K562 (cell line): Measurements from ENCODE around the gene TTBK2. TPM values are rescaled to one million over a fixed set of nuclear protein-coding genes. Genes with fewer than 3 reads are reported as not detected.
A peak's percentile ranks its signal among the peaks of the same experiment; 100 is the strongest.

Experiments
- ATAC-seq: fragments of 200-7000 bp; cut with Tn5 transposase; 3 replicates; pipeline ENCODE4 v1.9.1; 2020; ENCODE audit warnings: moderate library complexity
- BruUV-seq: library from RNA; stranded (reverse); fragments of 400-500 nt; replicated peaks from 2 replicates; lab custom pipeline; 2021; lab: Mats Ljungman, UMichigan
- CTCF ChIA-PET: fragments of 300-600 bp; formaldehyde crosslinking; extraction: SDS; loops from one replicate; lab custom pipeline; 2021; ENCODE audit warnings: low intra/inter-chr PET ratio; lab: Yijun Ruan, JAX
- POLR2A ChIA-PET: fragments of 300-600, 350-650 bp; sonication (Branson Sonifier 250); formaldehyde crosslinking; extraction: SDS; loops from one replicate; lab custom pipeline; 2021; ENCODE audit warnings: antibody characterized with exemption, inconsistent platforms; lab: Yijun Ruan, JAX
- DNase-seq, 4 experiments: peaks; one replicate each; pipeline versions ENCODE4 v3.0.0 to v3.0.0-alpha.2; 2011 to 2018; ENCODE audit warnings: low spot score in 3 of 4, mixed read lengths in 3 of 4; ENCODE audit errors: extremely low read depth in 1 of 4
- FAIRE-seq: peaks from 2 replicates; lab custom pipeline; 2011; peaks lifted over from hg19 to GRCh38; lab: Jason Lieb, UNC
- H2AFZ ChIP-seq: 2 replicates; pipeline ENCODE4 v1.6.0; 2011; ENCODE audit warnings: low read depth, low read length, control low read depth, inconsistent platforms
- H3K27ac ChIP-seq: fragments of 200-600 bp; 3 replicates; pipeline ENCODE4 v1.8.0; 2011; ENCODE audit warnings: low read depth, mild to moderate bottlenecking, control low read depth, inconsistent platforms, low read length, moderate library complexity, mixed read lengths; ENCODE audit errors: extremely low read depth
- H3K27me3 ChIP-seq, 2 experiments: fragments of 300-600 bp in 1 of 2; 2 replicates in 1 of 2; 3 replicates in 1 of 2; pipeline versions ENCODE4 v1.6.0 to v1.8.0; 2011; ENCODE audit warnings: inconsistent platforms in 2 of 2, low read length in 2 of 2, mild to moderate bottlenecking in 1 of 2, mixed read lengths in 1 of 2, moderate library complexity in 1 of 2; ENCODE audit not compliant: control insufficient read depth in 2 of 2, insufficient read depth in 2 of 2
- H3K36me3 ChIP-seq: fragments of 300-600 bp; 3 replicates; pipeline ENCODE4 v1.8.0; 2011; ENCODE audit warnings: mild to moderate bottlenecking, low read length, inconsistent platforms; ENCODE audit not compliant: control insufficient read depth, insufficient read depth
- H3K4me1 ChIP-seq, 2 experiments: fragments of 200-600 bp in 1 of 2; replicated peaks in 1 of 2; 2 replicates in 1 of 2; 3 replicates in 1 of 2; pipeline versions ENCODE4 v1.5.1 to v1.8.0; 2011; ENCODE audit warnings: inconsistent platforms in 2 of 2, low read length in 2 of 2, mild to moderate bottlenecking in 1 of 2, mixed read lengths in 1 of 2, moderate library complexity in 1 of 2; ENCODE audit not compliant: control insufficient read depth in 2 of 2, insufficient read depth in 2 of 2
- H3K4me2 ChIP-seq: 2 replicates; pipeline ENCODE4 v1.6.1; 2011; ENCODE audit warnings: low read length, control low read depth, inconsistent platforms, mixed read lengths; ENCODE audit not compliant: insufficient read depth
- H3K4me3 ChIP-seq: fragments of 200-600 bp; sonication (generic), shearing (Covaris generic); 2 replicates; pipeline ENCODE4 v1.5.1; 2016; ENCODE audit warnings: control low read depth, inconsistent platforms
- H3K79me2 ChIP-seq: fragments of 200-600 bp; 3 replicates; pipeline ENCODE4 v1.8.0; 2011; ENCODE audit warnings: low read length, inconsistent platforms; ENCODE audit not compliant: control insufficient read depth, insufficient read depth
- H3K9ac ChIP-seq, 2 experiments: 2 replicates each; pipeline versions ENCODE4 v1.6.0 to v1.6.1; 2011; ENCODE audit warnings: low read depth in 2 of 2, low read length in 2 of 2, control low read depth in 1 of 2, inconsistent platforms in 1 of 2, mild to moderate bottlenecking in 1 of 2, mixed read lengths in 1 of 2; ENCODE audit not compliant: insufficient read depth in 1 of 2
- H3K9me1 ChIP-seq: one replicate; pipeline ENCODE4 v1.6.0; 2011; ENCODE audit warnings: inconsistent platforms, mild to moderate bottlenecking, low read length, moderate library complexity; ENCODE audit not compliant: control insufficient read depth, insufficient read depth
- H3K9me3 ChIP-seq: replicated peaks from 2 replicates; pipeline ENCODE4 v1.5.1; 2011; ENCODE audit warnings: low read depth, low read length, inconsistent platforms; ENCODE audit not compliant: control insufficient read depth, insufficient read depth
- H4K20me1 ChIP-seq: replicated peaks from 2 replicates; pipeline ENCODE4 v1.6.1; 2011; ENCODE audit warnings: low read length, inconsistent platforms, mixed read lengths; ENCODE audit not compliant: control insufficient read depth, insufficient read depth
- ADNP ChIP-seq: fragments of 200-800 bp; sonication (Bioruptor generic); IDR thresholded peaks from 2 replicates; pipeline ENCODE4 v1.6.1; 2016; ENCODE audit warnings: missing genetic modification characterization, missing compliant biosample characterization
- CREB3 ChIP-seq: fragments of 450-650 bp; conservative IDR thresholded peaks from 2 replicates; pipeline ENCODE4 v1.6.1; 2016; ENCODE audit warnings: missing genetic modification characterization, low read depth, mild to moderate bottlenecking, missing compliant biosample characterization, moderate library complexity
- E2F1 ChIP-seq: sonication (generic); formaldehyde crosslinking; IDR thresholded peaks from 2 replicates; pipeline ENCODE4 v1.8.1; 2023; ENCODE audit warnings: mild to moderate bottlenecking, missing genetic modification reagents, moderate library complexity
- EHMT2 ChIP-seq: fragments of 450-650 bp; IDR thresholded peaks from 2 replicates; pipeline ENCODE4 v1.6.1; 2018; ENCODE audit warnings: antibody characterized with exemption
- FOXJ2 ChIP-seq: fragments of 200-800 bp; sonication (Bioruptor generic); IDR thresholded peaks from 2 replicates; pipeline ENCODE4 v1.6.1; 2016; ENCODE audit warnings: missing genetic modification characterization, missing compliant biosample characterization
- NR3C1 ChIP-seq: sonication (generic); formaldehyde crosslinking; IDR thresholded peaks from 2 replicates; pipeline ENCODE4 v1.8.1; 2022; ENCODE audit warnings: missing genetic modification reagents
- RB1 ChIP-seq: fragments of 450-650 bp; IDR thresholded peaks from 2 replicates; pipeline ENCODE4 v1.6.1; 2017; ENCODE audit warnings: low read depth, mild to moderate bottlenecking
- RBM22 ChIP-seq: fragments of 200-400 bp; formaldehyde crosslinking; IDR thresholded peaks from 2 replicates; pipeline ENCODE4 v1.6.1; 2018; ENCODE audit warnings: low read length, low read depth; ENCODE audit not compliant: poor library complexity, severe bottlenecking
- STAT6 ChIP-seq: sonication (generic); formaldehyde crosslinking; IDR thresholded peaks from 2 replicates; pipeline ENCODE4 v1.8.1; 2023; ENCODE audit warnings: mild to moderate bottlenecking, missing genetic modification reagents
- TEAD1 ChIP-seq, 2 experiments: fragments of 450-650 bp in 1 of 2; sonication (generic) in 1 of 2; formaldehyde crosslinking; IDR thresholded peaks; 2 replicates each; pipeline versions ENCODE4 v1.4.0 to v1.8.0; 2020 to 2022; ENCODE audit warnings: mild to moderate bottlenecking in 2 of 2, missing genetic modification reagents in 1 of 2
- ZFPM2 ChIP-seq: fragments of 250-450 bp; sonication (Bioruptor Pico); IDR thresholded peaks from 2 replicates; pipeline ENCODE4 v1.5.1; 2022; ENCODE audit warnings: mild to moderate bottlenecking
- ZHX1 ChIP-seq: fragments of 150-350 bp; conservative IDR thresholded peaks from 2 replicates; pipeline ENCODE4 v1.6.1; 2014; ENCODE audit warnings: low read length
- ZNF280B ChIP-seq: fragments of 250-450 bp; sonication (Bioruptor Pico); IDR thresholded peaks from 2 replicates; pipeline ENCODE4 v1.5.1; 2021; ENCODE audit warnings: mild to moderate bottlenecking
- ZNF717 ChIP-seq: fragments of 250-450 bp; sonication (Bioruptor Pico); IDR thresholded peaks from 2 replicates; pipeline ENCODE4 v1.5.0; 2021
- WGBS: fragments of 100-300 bp; shearing (Covaris generic); methylation state at CpG from one replicate; pipeline ENCODE4 v1.1.6; 2016; ENCODE audit warnings: low coverage, mixed read lengths; ENCODE audit not compliant: insufficient coverage; ENCODE audit errors: missing lambda C conversion rate; 5-methylcytosine and 5-hydroxymethylcytosine counted together
- in situ Hi-C: fragments of 300-500 bp; cut with MboI; formaldehyde crosslinking; loops from 4 replicates; pipeline ENCODE4 v1.15.0; 2018; ENCODE audit warnings: inconsistent platforms, mixed read lengths
- intact Hi-C: fragments of 100-400 bp; cut with micrococcal nuclease; formaldehyde crosslinking; loops from 2 replicates; pipeline ENCODE4 v1.14.2; 2022
- polyA plus RNA-seq, 8 experiments: library from polyadenylated mRNA; depleted of rRNA in 4 of 8; stranded (reverse) in 5 of 8; unstranded in 3 of 8; fragments of >200 nt; fragmentation: Nextera tagmentation in 2 of 8; fragmentation: Illumina TruSeq in 1 of 8; extraction: Ambion mirVana in 2 of 8; extraction: Trizol in 1 of 8; gene quantifications; 2 replicates each; pipeline versions ENCODE4 v1.2.1 to v1.2.3, GENCODE V29; 2011 to 2014; ENCODE audit warnings: inconsistent platforms in 1 of 8, missing spikeins in 1 of 8
- total RNA-seq, 7 experiments: library from RNA; depleted of rRNA in 6 of 7; stranded (reverse); fragments of >200 nt in 6 of 7; fragmentation: Illumina TruSeq in 2 of 7; extraction: Trizol in 2 of 7; gene quantifications; 2 replicates each; pipeline versions ENCODE4 v1.2.1 to v1.2.3, GENCODE V29; 2011 to 2021; ENCODE audit warnings: low replicate concordance in 1 of 7

TTBK2 gene
- total and polyA plus RNA-seq, 9 of the 15 experiments (the other 6 are each of a cell fraction or from before 2014, with no cell fraction given), result 0.89 to 8.0 (median 4.8) TPM

- Histone ChIP-seq H3K36me3 (no peaks in the 10 kb centered on the region), H3K4me2 (no peak overlapping the region), H4K20me1 (peaks cover 3% of the 10 kb centered on the region; the same call in 1 of the 2 replicates), H3K27ac (no peak overlapping the region), H3K9me1 (no peaks in the 10 kb centered on the region), H3K9ac (peak overlapping the region in 1 of 2 experiments; percentile 73; a peak in 1 of 4 replicates), H3K27me3 (no peaks in the 10 kb centered on the region), H3K4me3 (no peak overlapping the region), H2AFZ (no peak overlapping the region), H3K4me1 (no peaks in the 10 kb centered on the region; a peak in 2 of 5 replicates), H3K9me3 (no peaks in the 10 kb centered on the region), H3K79me2 (no peaks in the 10 kb centered on the region)
- in situ Hi-C loops, result no loop called here
- POLR2A ChIA-PET, result no interaction called here
- intact Hi-C loops, result no loop called here
- CTCF ChIA-PET, result no interaction called here
- 34% methylated on average over 4 of the region's 4 CpGs for WGBS
- DNase-seq (no peak), FAIRE-seq (no peak), ATAC-seq (no peak)
- no TSS peak for BruUV-seq
- TF ChIP-seq CREB3 (tag), result no peak
- TF ChIP-seq RB1, result no peak
- no peak for TF ChIP-seq STAT6 (CRISPR knock-in tag)
- no peak for TF ChIP-seq FOXJ2 (tag)
- no peak for TF ChIP-seq ZFPM2
- no peak for TF ChIP-seq E2F1 (CRISPR knock-in tag)
- TF ChIP-seq ADNP (tag), result no peak
- no peak for TF ChIP-seq ZHX1
- TF ChIP-seq TEAD1 (CRISPR knock-in tag; IDR thresholded peaks at IDR 0.05), result no peak
- no peak for TF ChIP-seq RBM22
- TF ChIP-seq EHMT2, result no peak
- TF ChIP-seq ZNF280B (CRISPR knock-in tag), result no peak
- TF ChIP-seq ZNF717, result no peak
- TF ChIP-seq NR3C1 (CRISPR knock-in tag), result no peak
Measured at GRCh38 chr15:42692997-42693396, 227.6 kb downstream of the TTBK2 start.
